HEK293T (cell line): ENCODE measurements around the gene YY1.

Experiments
- BHLHE40 ChIP-seq: fragments of 450-650 bp; IDR thresholded peaks from 2 replicates; pipeline ENCODE4 v1.6.1; 2016; ENCODE audit warnings: mild to moderate bottlenecking, moderate library complexity, borderline replicate concordance
- FOXA1 ChIP-seq: fragments of 450-650 bp; IDR thresholded peaks from 2 replicates; pipeline ENCODE4 v1.6.1; 2016; ENCODE audit warnings: mild to moderate bottlenecking
- SP1 ChIP-seq: fragments of 450-650 bp; IDR thresholded peaks from 2 replicates; pipeline ENCODE4 v1.6.1; 2017
- ZNF384 ChIP-seq: fragments of 450-650 bp; IDR thresholded peaks from 2 replicates; pipeline ENCODE4 v1.6.1; 2016

DNA sequence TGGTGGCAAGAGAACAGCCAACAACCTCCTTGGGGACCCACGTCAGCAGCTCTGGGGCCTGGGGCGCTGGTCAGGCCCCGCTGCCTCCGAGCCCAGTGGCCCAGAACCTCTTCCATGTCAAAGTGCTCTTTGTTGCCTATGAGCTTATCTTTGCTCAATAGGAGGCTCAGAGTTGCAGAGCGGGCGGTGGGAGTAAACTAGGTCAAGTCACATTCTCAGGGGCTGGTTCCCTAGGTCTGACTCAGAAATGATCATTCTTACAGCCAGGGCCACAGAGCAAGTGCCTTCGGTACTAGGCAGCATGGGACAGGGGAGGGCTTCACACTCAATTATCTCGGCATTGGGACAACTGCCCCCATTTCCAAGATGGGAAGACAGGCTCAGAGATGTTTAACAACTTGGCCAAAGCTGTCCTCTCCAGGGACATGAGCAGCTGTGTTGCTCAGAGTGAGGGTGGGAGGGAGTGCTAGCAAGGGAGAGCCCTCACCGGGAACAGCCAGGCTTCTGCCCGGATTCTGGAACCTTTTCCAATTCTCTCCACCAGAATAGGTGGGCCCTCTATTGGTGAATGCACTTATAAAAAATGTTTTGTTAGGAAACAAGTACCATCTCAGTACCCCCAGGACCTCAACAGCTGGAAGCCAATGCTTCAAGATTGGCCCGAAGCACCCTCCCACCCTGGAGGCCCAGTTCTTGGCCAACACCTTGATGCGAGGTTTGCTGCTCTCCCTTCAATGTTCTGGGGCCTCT lies 55.4 kb downstream of the YY1 start:
- TF ChIP-seq BHLHE40 (no peak), SP1 (no peak), FOXA1 (no peak), ZNF384 (no peak)
